NCI-H1048 (cell line): ENCODE data around the gene TNF.
A peak's percentile ranks its signal among the peaks of the same experiment; 100 is the strongest.
"Not testable (repeated sequence)": the region's sequence is repeated elsewhere in the genome, so short reads cannot be mapped to it uniquely, and the experiment has no call there.

Source experiments
- DNase-seq: peaks from one replicate; lab custom pipeline; 2025; lab: John Stamatoyannopoulos, UW

The TNF gene

GRCh38 chr6:31544676-31545075, 30.7 kb upstream of the TNF start:
- no peak for DNase-seq

GRCh38 chr6:31545291-31545690, 30.1 kb upstream of the TNF start:
- no peak for DNase-seq

GRCh38 chr6:31546339-31546957, 28.9 kb upstream of the TNF start, which contains the start of gene ATP6V1G2:
TSS of gene ATP6V1G2 (minus strand) at chr6:31546608. CDS start at chr6:31546559, 49 bp downstream.
- DNase-seq = peak; percentile 89

GRCh38 chr6:31546958-31547726, 28.2 kb upstream of the TNF start, which contains the start of gene NFKBIL1:
TSS of gene NFKBIL1 (plus strand) at chr6:31547608. CDS start at chr6:31547695, 87 bp downstream.
- peak; percentile 92 for DNase-seq

- no peak for DNase-seq
These were observed 27.4 kb upstream of the TNF start for GRCh38 chr6:31547727-31548543.

GRCh38 chr6:31548544-31548873, 26.9 kb upstream of the TNF start:
- no peak for DNase-seq

- not testable (repeated sequence) for DNase-seq
These were observed 24.0 kb upstream of the TNF start for GRCh38 chr6:31551371-31551770.

- no peak for DNase-seq
These were observed 19.1 kb upstream of the TNF start for GRCh38 chr6:31556307-31556706.

- no peak for DNase-seq
These were observed 17.7 kb upstream of the TNF start for GRCh38 chr6:31557443-31558317.

GRCh38 chr6:31558318-31558625, 17.1 kb upstream of the TNF start:
- no peak for DNase-seq

GRCh38 chr6:31558631-31559500, 16.5 kb upstream of the TNF start:
- DNase-seq = no peak

- DNase-seq = no peak
These were observed 15.8 kb upstream of the TNF start for GRCh38 chr6:31559606-31559957.

- no peak for DNase-seq
These were observed 15.2 kb upstream of the TNF start for GRCh38 chr6:31559958-31560696.

GRCh38 chr6:31560697-31561058, 14.7 kb upstream of the TNF start:
- DNase-seq = no peak

- DNase-seq = no peak
These were observed 7.6 kb upstream of the TNF start for GRCh38 chr6:31567531-31568370.

GRCh38 chr6:31568537-31568961, 6.8 kb upstream of the TNF start:
- DNase-seq = no peak

- no peak for DNase-seq
These were observed 5.4 kb upstream of the TNF start for GRCh38 chr6:31569861-31570536.

GRCh38 chr6:31572041-31572911, 3.1 kb upstream of the TNF start, which contains the start of gene LTA:
TSS of gene LTA (plus strand) at chr6:31572289. CDS start at chr6:31572743, 454 bp downstream.
- DNase-seq = no peak
